Keratinocyte (primary cell): ENCODE results near the gene SLCO1B3.

Experiments
- CTCF ChIP-seq, 3 experiments: IDR thresholded peaks in 1 of 3; conservative IDR thresholded peaks in 1 of 3; optimal IDR thresholded peaks in 1 of 3; 2 replicates in 2 of 3; 3 replicates in 1 of 3; pipeline versions ENCODE3 to v1.5.1; 2011; ENCODE audit warnings: low read length in 3 of 3, mild to moderate bottlenecking in 3 of 3, moderate library complexity in 2 of 3, control low read depth in 1 of 3, inconsistent platforms in 1 of 3; ENCODE audit not compliant: insufficient read depth in 2 of 3; ENCODE audit errors: extremely low read depth in 1 of 3
- EZH2 ChIP-seq: IDR thresholded peaks from one replicate; pipeline ENCODE4 v1.6.1; 2012; ENCODE audit warnings: inconsistent platforms, mild to moderate bottlenecking, low read length, moderate library complexity

- TF ChIP-seq CTCF (optimal IDR thresholded peaks at IDR 0.05 in 1 of 3, IDR thresholded peaks at IDR 0.05 in 1 of 3, conservative IDR thresholded peaks at IDR 0.05 in 1 of 3; ENCODE audit: extremely low read depth in 1 of 3, insufficient read depth in 2 of 3, low read length in 3 of 3) (no peak), EZH2 (no peak)
These were observed 153.3 kb downstream of the SLCO1B3 start for GRCh38 chr12:20963762-20964161.
